ENCODE results near the gene ADGRG4.
A peak's percentile ranks its signal among the peaks of the same experiment; 100 is the strongest.
"Not testable (repeated sequence)": the region's sequence is repeated elsewhere in the genome, so short reads cannot be mapped to it uniquely, and the experiment has no call there.

ADGRG4 gene

GRCh38 chrX:136300721-136301120, at the start of gene ADGRG4:
Gene ADGRG4, plus strand, starts transcription at chrX:136300963. Its CDS starts 7,815 bp downstream, at chrX:136308778.
- not testable (repeated sequence) for DNase-seq

GRCh38 chrX:136251041-136251991, 49.4 kb upstream of the ADGRG4 start, which contains the start of gene MAP7D3:
Gene MAP7D3, minus strand, starts transcription at chrX:136251400. Its CDS starts 42 bp downstream, at chrX:136251358.
- no peak for DNase-seq

GRCh38 chrX:136255541-136255940, 45.2 kb upstream of the ADGRG4 start:
- DNase-seq, result no peak

GRCh38 chrX:136256026-136256425, 44.7 kb upstream of the ADGRG4 start:
- no peak for DNase-seq

GRCh38 chrX:136258951-136259350, 41.8 kb upstream of the ADGRG4 start:
- no peak for DNase-seq

GRCh38 chrX:136259543-136259942, 41.2 kb upstream of the ADGRG4 start:
- DNase-seq, result no peak

GRCh38 chrX:136260776-136261175, 40.0 kb upstream of the ADGRG4 start:
- no peak for DNase-seq

GRCh38 chrX:136261321-136261720, 39.4 kb upstream of the ADGRG4 start:
- no peak for DNase-seq

GRCh38 chrX:136262243-136262642, 38.5 kb upstream of the ADGRG4 start:
- no peak for DNase-seq

- DNase-seq, result no peak
Measured at GRCh38 chrX:136262812-136263315, 37.9 kb upstream of the ADGRG4 start.

GRCh38 chrX:136266828-136267227, 33.9 kb upstream of the ADGRG4 start:
- DNase-seq, result no peak

GRCh38 chrX:136268051-136269048, 32.4 kb upstream of the ADGRG4 start:
- peak; percentile 9 for DNase-seq

GRCh38 chrX:136269921-136270320, 30.8 kb upstream of the ADGRG4 start:
- DNase-seq, result no peak

- DNase-seq, result no peak
Measured at GRCh38 chrX:136271300-136271699, 29.5 kb upstream of the ADGRG4 start.

- no peak for DNase-seq
Measured at GRCh38 chrX:136272325-136272724, 28.4 kb upstream of the ADGRG4 start.

- DNase-seq, result peak; percentile 7
Measured at GRCh38 chrX:136273986-136274385, 26.8 kb upstream of the ADGRG4 start.

GRCh38 chrX:136275553-136275952, 25.2 kb upstream of the ADGRG4 start:
- DNase-seq, result no peak

- DNase-seq, result not testable (repeated sequence)
Measured at GRCh38 chrX:136286375-136286774, 14.4 kb upstream of the ADGRG4 start.

GRCh38 chrX:136291824-136292223, 8.9 kb upstream of the ADGRG4 start:
- DNase-seq, result no peak

- no peak for DNase-seq
Measured at GRCh38 chrX:136292656-136293055, 8.1 kb upstream of the ADGRG4 start.

- no peak for DNase-seq
Measured at GRCh38 chrX:136295380-136295779, 5.4 kb upstream of the ADGRG4 start.

GRCh38 chrX:136303041-136303440, 2.3 kb downstream of the ADGRG4 start:
- no peak for DNase-seq

- DNase-seq, result no peak
Measured at GRCh38 chrX:136304493-136304892, 3.7 kb downstream of the ADGRG4 start.
